HCT116 (cell line): ENCODE measurements around the gene TSKU. TPM values are rescaled to one million over a fixed set of nuclear protein-coding genes. Genes with fewer than 3 reads are reported as not detected.
"Not testable (repeated sequence)": the region's sequence is repeated elsewhere in the genome, so short reads cannot be mapped to it uniquely, and the experiment has no call there.

Experiments used
- ATAC-seq: fragments of 200-7000 bp; cut with Tn5 transposase; 2 replicates; pipeline ENCODE4 v1.9.1; 2020; ENCODE audit warnings: mild to moderate bottlenecking, moderate library complexity
- BruUV-seq: library from RNA; stranded (reverse); fragments of 400-500 nt; replicated peaks from 2 replicates; lab custom pipeline; 2021; lab: Mats Ljungman, UMichigan
- CTCF ChIA-PET: fragments of 300-600 bp; sonication (Branson Sonifier 250); formaldehyde crosslinking; loops from one replicate; lab custom pipeline; 2021; ENCODE audit warnings: antibody characterized with exemption; lab: Charles Lee
- POLR2A ChIA-PET: fragments of 300-600, 350-600 bp; sonication (Branson Sonifier 250); formaldehyde crosslinking; loops from one replicate; lab custom pipeline; 2021; ENCODE audit warnings: antibody characterized with exemption; lab: Charles Lee
- RAD21 ChIA-PET, 2 experiments: fragments of 300-600 bp; sonication (Branson Sonifier 250); formaldehyde crosslinking; loops; one replicate each; lab custom pipeline; 2023; ENCODE audit warnings: low total read pairs in 2 of 2; ENCODE audit not compliant: uncharacterized antibody in 2 of 2, unreplicated experiment in 2 of 2, low non-redundant PET in 1 of 2; lab: Charles Lee
- DNase-seq: peaks from one replicate; pipeline ENCODE4 v3.0.0-alpha.2; 2010; ENCODE audit warnings: low read depth, low spot score
- H2AFZ ChIP-seq: fragments of 200-600 bp; shearing (Covaris generic), sonication (generic); 2 replicates; pipeline ENCODE4 v1.6.1; 2017; ENCODE audit warnings: low read depth, mixed run types, mixed read lengths, antibody characterized with exemption, low read length; ENCODE audit not compliant: poor library complexity, severe bottlenecking
- H3K27ac ChIP-seq: 2 replicates; pipeline ENCODE4 v1.5.1; 2012; ENCODE audit warnings: low read depth, low read length
- H3K27me3 ChIP-seq: fragments of 200-600 bp; sonication (generic); 2 replicates; pipeline ENCODE4 v1.6.1; 2016; ENCODE audit warnings: mixed run types, low read length, mixed read lengths; ENCODE audit not compliant: insufficient read depth
- H3K36me3 ChIP-seq, 2 experiments: fragments of 200-500 bp in 1 of 2; fragments of 200-600 bp in 1 of 2; sonication (Bioruptor generic) in 1 of 2; sonication (generic) in 1 of 2; 2 replicates each; pipeline versions ENCODE4 v1.5.1 to v1.6.1; 2014 to 2016; ENCODE audit warnings: low read length in 2 of 2, inconsistent platforms in 1 of 2, mixed read lengths in 1 of 2, mixed run types in 1 of 2; ENCODE audit not compliant: insufficient read depth in 2 of 2, control insufficient read depth in 1 of 2
- H3K4me1 ChIP-seq, 2 experiments: fragments of 200-600 bp in 1 of 2; sonication (generic) in 1 of 2; 2 replicates each; pipeline versions ENCODE4 v1.5.1 to v1.6.1; 2012 to 2017; ENCODE audit warnings: low read length in 2 of 2, inconsistent platforms in 1 of 2, mild to moderate bottlenecking in 1 of 2, mixed read lengths in 1 of 2, mixed run types in 1 of 2, moderate library complexity in 1 of 2; ENCODE audit not compliant: insufficient read depth in 2 of 2, control insufficient read depth in 1 of 2
- H3K4me2 ChIP-seq: fragments of 200-600 bp; sonication (generic); 2 replicates; pipeline ENCODE4 v1.6.1; 2017; ENCODE audit warnings: mixed run types, low read length, mixed read lengths
- H3K4me3 ChIP-seq, 2 experiments: fragments of 200-600 bp in 1 of 2; sonication (generic) in 1 of 2; replicated peaks in 1 of 2; 2 replicates each; pipeline ENCODE4 v1.5.1; 2011 to 2016; ENCODE audit warnings: low read length in 2 of 2, control low read depth in 1 of 2, low read depth in 1 of 2, mild to moderate bottlenecking in 1 of 2, mixed read lengths in 1 of 2, mixed run types in 1 of 2
- H3K79me2 ChIP-seq: fragments of 200-600 bp; sonication (generic); 2 replicates; pipeline ENCODE4 v1.6.1; 2017; ENCODE audit warnings: mild to moderate bottlenecking, mixed run types, low read length, moderate library complexity, mixed read lengths; ENCODE audit not compliant: insufficient read depth
- H3K9ac ChIP-seq: fragments of 200-600 bp; sonication (generic); 2 replicates; pipeline ENCODE4 v1.6.1; 2016; ENCODE audit warnings: low read length, mixed read lengths
- H3K9me2 ChIP-seq: fragments of 200-600 bp; sonication (generic), shearing (Covaris generic); 2 replicates; pipeline ENCODE4 v1.6.1; 2017; ENCODE audit warnings: mixed run types, mild to moderate bottlenecking, moderate library complexity; ENCODE audit not compliant: insufficient read depth
- H3K9me3 ChIP-seq, 2 experiments: fragments of 200-500 bp in 1 of 2; fragments of 200-600 bp in 1 of 2; sonication (Bioruptor generic) in 1 of 2; sonication (generic) in 1 of 2; 2 replicates each; pipeline ENCODE4 v1.6.1; 2014 to 2017; ENCODE audit warnings: low read length in 2 of 2, mixed read lengths in 2 of 2, inconsistent platforms in 1 of 2, low read depth in 1 of 2, mild to moderate bottlenecking in 1 of 2, mixed run types in 1 of 2, moderate library complexity in 1 of 2; ENCODE audit not compliant: control insufficient read depth in 1 of 2, insufficient read depth in 1 of 2
- H4K20me1 ChIP-seq: fragments of 200-600 bp; sonication (generic), shearing (Covaris generic); 2 replicates; pipeline ENCODE4 v1.6.1; 2017; ENCODE audit warnings: mixed run types, mild to moderate bottlenecking, moderate library complexity; ENCODE audit not compliant: insufficient read depth
- CEBPB ChIP-seq: IDR thresholded peaks from 2 replicates; pipeline ENCODE4 v1.6.1; 2012; ENCODE audit warnings: low read depth
- EGR1 ChIP-seq: IDR thresholded peaks from 2 replicates; pipeline ENCODE4 v1.6.1; 2012; ENCODE audit warnings: low read depth
- EZH2 ChIP-seq: fragments of 200-600 bp; sonication (generic); IDR thresholded peaks from 2 replicates; pipeline ENCODE4 v1.6.1; 2017; ENCODE audit warnings: antibody characterized with exemption, mixed run types
- JUND ChIP-seq: IDR thresholded peaks from 2 replicates; pipeline ENCODE4 v1.6.1; 2012
- POLR2A ChIP-seq: IDR thresholded peaks from 2 replicates; pipeline ENCODE4 v1.7.0; 2011; ENCODE audit warnings: borderline replicate concordance; ENCODE audit not compliant: insufficient read depth, insufficient read length; ENCODE audit errors: extremely low read depth
- RAD21 ChIP-seq: IDR thresholded peaks from 2 replicates; pipeline ENCODE4 v1.6.1; 2012; ENCODE audit warnings: low read depth, mild to moderate bottlenecking
- SIN3A ChIP-seq: IDR thresholded peaks from 2 replicates; pipeline ENCODE4 v1.6.1; 2012; ENCODE audit warnings: low read depth
- SRF ChIP-seq: IDR thresholded peaks from 2 replicates; pipeline ENCODE4 v1.6.1; 2012; ENCODE audit warnings: low read depth
- TCF7L2 ChIP-seq: IDR thresholded peaks from 2 replicates; pipeline ENCODE4 v1.7.0; 2011; ENCODE audit warnings: borderline replicate concordance, inconsistent platforms; ENCODE audit not compliant: insufficient read depth, insufficient read length; ENCODE audit errors: extremely low read depth
- ZNF274 ChIP-seq: fragments of 200-500 bp; sonication (Bioruptor generic); IDR thresholded peaks from 2 replicates; pipeline ENCODE4 v1.6.1; 2014; ENCODE audit warnings: mild to moderate bottlenecking, low read depth, low read length, inconsistent platforms
- intact Hi-C: fragments of 100-400 bp; cut with micrococcal nuclease; formaldehyde crosslinking; loops from 2 replicates; pipeline ENCODE4 v1.10.0; 2022
- total RNA-seq: library from RNA; stranded (reverse); gene quantifications from one replicate; pipeline ENCODE4 v1.2.1, GENCODE V29; 2021; ENCODE audit not compliant: unreplicated experiment
- TF ChIP-seq, protein P1 (sequence below): IDR thresholded peaks from 2 replicates; pipeline ENCODE4 v1.6.1; 2011; ENCODE audit warnings: mild to moderate bottlenecking, low read length, moderate library complexity; ENCODE audit not compliant: insufficient replicate concordance; ENCODE audit errors: extremely low read depth
- TF ChIP-seq, protein P2 (sequence below): IDR thresholded peaks from 2 replicates; pipeline ENCODE4 v1.6.1; 2012; ENCODE audit warnings: low read depth
- TF ChIP-seq, protein P3 (sequence below): IDR thresholded peaks from 2 replicates; pipeline ENCODE4 v1.6.1; 2012
- TF ChIP-seq, protein P4 (sequence below): IDR thresholded peaks from 2 replicates; pipeline ENCODE4 v1.6.1; 2012

Gene TSKU
- total RNA-seq, 1 experiment from 2014 or later, result 21.9 TPM

DNA sequence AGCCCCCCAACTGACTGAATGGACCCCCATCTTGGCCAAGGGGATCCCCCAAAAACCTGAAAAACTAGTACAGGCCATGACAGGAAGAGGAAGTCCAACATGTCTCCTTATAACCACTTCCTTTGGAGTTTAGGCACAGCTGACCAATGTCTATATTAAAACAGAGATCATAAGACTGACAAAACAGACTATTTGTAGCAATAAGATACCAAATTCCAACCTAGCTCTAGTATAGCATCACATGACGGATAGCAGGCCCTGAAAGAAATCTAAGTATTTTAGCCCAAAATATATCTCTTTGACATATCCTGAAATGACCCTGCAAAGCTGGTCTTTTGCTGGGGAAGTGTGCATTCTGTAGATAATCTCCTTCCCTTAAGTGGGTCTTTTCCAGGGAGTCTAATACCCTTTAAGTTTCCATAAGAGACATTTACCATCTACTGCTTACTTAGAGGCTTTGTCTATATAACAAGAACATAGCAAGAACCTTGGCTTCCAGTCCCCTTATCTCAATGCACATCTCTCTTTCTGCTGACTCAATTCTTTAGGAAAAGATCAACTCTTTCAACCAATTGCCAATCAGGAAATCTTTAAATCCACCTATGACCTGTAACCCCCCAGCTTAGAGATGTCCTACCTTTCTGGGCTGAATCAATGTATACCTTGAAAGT lies 42.7 kb downstream of the TSKU start:
- Histone ChIP-seq H3K9me3 (no peaks in the 10 kb centered on the region), H3K27me3 (no peaks in the 10 kb centered on the region), H4K20me1 (no peaks in the 10 kb centered on the region), H3K4me2 (no peak overlapping the region), H3K9ac (0 out of 2 replicates have a peak overlapping the region, but pooled peaks have one; percentile 21), H3K27ac (no peak overlapping the region), H3K4me1 (peaks cover 18 to 34% of the 10 kb centered on the region in 2 experiments; a peak in 3 of 4 replicates), H3K79me2 (no peaks in the 10 kb centered on the region), H2AFZ (peak overlapping the region; percentile 17), H3K9me2 (no peaks in the 10 kb centered on the region), H3K4me3 (no peak overlapping the region), H3K36me3 (no peaks in the 10 kb centered on the region)
- ChIA-PET RAD21 (no interaction called here), CTCF (no interaction called here), POLR2A (no interaction called here)
- intact Hi-C loops, result no loop called here
- BruUV-seq, result no TSS peak
- ATAC-seq (no peak), DNase-seq (no peak)
- TF ChIP-seq SIN3A, result no peak
- TF ChIP-seq JUND, result no peak
- TF ChIP-seq, protein P1, sequence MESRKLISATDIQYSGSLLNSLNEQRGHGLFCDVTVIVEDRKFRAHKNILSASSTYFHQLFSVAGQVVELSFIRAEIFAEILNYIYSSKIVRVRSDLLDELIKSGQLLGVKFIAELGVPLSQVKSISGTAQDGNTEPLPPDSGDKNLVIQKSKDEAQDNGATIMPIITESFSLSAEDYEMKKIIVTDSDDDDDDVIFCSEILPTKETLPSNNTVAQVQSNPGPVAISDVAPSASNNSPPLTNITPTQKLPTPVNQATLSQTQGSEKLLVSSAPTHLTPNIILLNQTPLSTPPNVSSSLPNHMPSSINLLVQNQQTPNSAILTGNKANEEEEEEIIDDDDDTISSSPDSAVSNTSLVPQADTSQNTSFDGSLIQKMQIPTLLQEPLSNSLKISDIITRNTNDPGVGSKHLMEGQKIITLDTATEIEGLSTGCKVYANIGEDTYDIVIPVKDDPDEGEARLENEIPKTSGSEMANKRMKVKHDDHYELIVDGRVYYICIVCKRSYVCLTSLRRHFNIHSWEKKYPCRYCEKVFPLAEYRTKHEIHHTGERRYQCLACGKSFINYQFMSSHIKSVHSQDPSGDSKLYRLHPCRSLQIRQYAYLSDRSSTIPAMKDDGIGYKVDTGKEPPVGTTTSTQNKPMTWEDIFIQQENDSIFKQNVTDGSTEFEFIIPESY, result no peak
- TF ChIP-seq CEBPB, result no peak
- TF ChIP-seq, protein P2, sequence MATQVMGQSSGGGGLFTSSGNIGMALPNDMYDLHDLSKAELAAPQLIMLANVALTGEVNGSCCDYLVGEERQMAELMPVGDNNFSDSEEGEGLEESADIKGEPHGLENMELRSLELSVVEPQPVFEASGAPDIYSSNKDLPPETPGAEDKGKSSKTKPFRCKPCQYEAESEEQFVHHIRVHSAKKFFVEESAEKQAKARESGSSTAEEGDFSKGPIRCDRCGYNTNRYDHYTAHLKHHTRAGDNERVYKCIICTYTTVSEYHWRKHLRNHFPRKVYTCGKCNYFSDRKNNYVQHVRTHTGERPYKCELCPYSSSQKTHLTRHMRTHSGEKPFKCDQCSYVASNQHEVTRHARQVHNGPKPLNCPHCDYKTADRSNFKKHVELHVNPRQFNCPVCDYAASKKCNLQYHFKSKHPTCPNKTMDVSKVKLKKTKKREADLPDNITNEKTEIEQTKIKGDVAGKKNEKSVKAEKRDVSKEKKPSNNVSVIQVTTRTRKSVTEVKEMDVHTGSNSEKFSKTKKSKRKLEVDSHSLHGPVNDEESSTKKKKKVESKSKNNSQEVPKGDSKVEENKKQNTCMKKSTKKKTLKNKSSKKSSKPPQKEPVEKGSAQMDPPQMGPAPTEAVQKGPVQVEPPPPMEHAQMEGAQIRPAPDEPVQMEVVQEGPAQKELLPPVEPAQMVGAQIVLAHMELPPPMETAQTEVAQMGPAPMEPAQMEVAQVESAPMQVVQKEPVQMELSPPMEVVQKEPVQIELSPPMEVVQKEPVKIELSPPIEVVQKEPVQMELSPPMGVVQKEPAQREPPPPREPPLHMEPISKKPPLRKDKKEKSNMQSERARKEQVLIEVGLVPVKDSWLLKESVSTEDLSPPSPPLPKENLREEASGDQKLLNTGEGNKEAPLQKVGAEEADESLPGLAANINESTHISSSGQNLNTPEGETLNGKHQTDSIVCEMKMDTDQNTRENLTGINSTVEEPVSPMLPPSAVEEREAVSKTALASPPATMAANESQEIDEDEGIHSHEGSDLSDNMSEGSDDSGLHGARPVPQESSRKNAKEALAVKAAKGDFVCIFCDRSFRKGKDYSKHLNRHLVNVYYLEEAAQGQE, result no peak
- TF ChIP-seq SRF, result no peak
- TF ChIP-seq TCF7L2, result no peak
- no peak for TF ChIP-seq POLR2A
- no peak for TF ChIP-seq ZNF274
- TF ChIP-seq EZH2, result no peak
- TF ChIP-seq RAD21, result no peak
- TF ChIP-seq, protein P3, sequence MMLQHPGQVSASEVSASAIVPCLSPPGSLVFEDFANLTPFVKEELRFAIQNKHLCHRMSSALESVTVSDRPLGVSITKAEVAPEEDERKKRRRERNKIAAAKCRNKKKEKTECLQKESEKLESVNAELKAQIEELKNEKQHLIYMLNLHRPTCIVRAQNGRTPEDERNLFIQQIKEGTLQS, result no peak
- TF ChIP-seq EGR1, result no peak
- TF ChIP-seq, protein P4, sequence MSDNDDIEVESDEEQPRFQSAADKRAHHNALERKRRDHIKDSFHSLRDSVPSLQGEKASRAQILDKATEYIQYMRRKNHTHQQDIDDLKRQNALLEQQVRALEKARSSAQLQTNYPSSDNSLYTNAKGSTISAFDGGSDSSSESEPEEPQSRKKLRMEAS, result no peak

DNA sequence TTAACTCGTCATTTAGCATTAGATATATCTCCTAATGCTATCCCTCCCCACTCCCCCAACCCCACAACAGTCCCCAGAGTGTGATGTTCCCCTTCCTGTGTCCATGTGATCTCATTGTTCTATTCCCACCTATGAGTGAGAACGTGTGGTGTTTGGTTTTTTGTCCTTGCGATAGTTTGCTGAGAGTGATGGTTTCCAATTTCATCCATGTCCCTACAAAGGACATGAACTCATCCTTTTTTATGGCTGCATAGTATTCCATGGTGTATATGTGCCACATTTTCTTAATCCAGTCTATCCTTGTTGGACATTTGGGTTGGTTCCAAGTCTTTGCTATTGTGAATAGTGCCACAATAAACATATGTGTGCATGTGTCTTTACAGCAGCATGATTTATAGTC lies 43.4 kb downstream of the TSKU start:
- POLR2A ChIA-PET, CTCF ChIA-PET, H3K27ac ChIP-seq, H3K9ac ChIP-seq, H2AFZ ChIP-seq, H3K27me3 ChIP-seq, ATAC-seq, H4K20me1 ChIP-seq, BruUV-seq, H3K79me2 ChIP-seq, intact Hi-C loops, H3K9me2 ChIP-seq, H3K4me2 ChIP-seq, RAD21 ChIA-PET, DNase-seq, H3K4me3 ChIP-seq, H3K9me3 ChIP-seq, H3K36me3 ChIP-seq: not testable (repeated sequence)
- H3K4me1 ChIP-seq, result peaks cover 18 to 34% of the 10 kb centered on the region in 2 experiments; a peak in 3 of 4 replicates
